CD4-positive, alpha-beta T cell (primary cell): ENCODE results near the gene CYP4V2. TPM values are rescaled to one million over a fixed set of nuclear protein-coding genes. Genes with fewer than 3 reads are reported as not detected.

Experiments used
- ATAC-seq: fragments of 200-7000 bp; cut with Tn5 transposase; one replicate; pipeline ENCODE4 v1.10.0; 2022; ENCODE audit warnings: mild to moderate bottlenecking; ENCODE audit not compliant: poor library complexity
- CTCF ChIA-PET: fragments of 350-600 bp; sonication (Branson Sonifier 250); formaldehyde crosslinking; loops from one replicate; lab custom pipeline; 2021; ENCODE audit warnings: antibody characterized with exemption, inconsistent platforms; lab: Charles Lee
- POLR2A ChIA-PET: fragments of 350-600 bp; sonication (Branson Sonifier 250); formaldehyde crosslinking; loops from one replicate; lab custom pipeline; 2021; ENCODE audit warnings: antibody characterized with exemption, inconsistent platforms; lab: Charles Lee
- DNase-seq, 14 experiments: peaks; one replicate each; pipeline ENCODE4 v3.0.0-alpha.2; 2013 to 2020; ENCODE audit warnings: mixed read lengths in 2 of 14
- H3K27ac ChIP-seq, 2 donors: one replicate each; pipeline versions ENCODE4 v1.5.1 to v1.7.0; 2013; ENCODE audit warnings: low read length in 2 of 2, low read depth in 1 of 2, mild to moderate bottlenecking in 1 of 2
- H3K27me3 ChIP-seq, 2 experiments: 1 replicate in 1 of 2; 2 replicates in 1 of 2; pipeline versions ENCODE4 v1.6.1 to v1.7.0; 2013; ENCODE audit warnings: low read length in 2 of 2, control low read depth in 1 of 2, mild to moderate bottlenecking in 1 of 2, moderate library complexity in 1 of 2; ENCODE audit not compliant: insufficient read depth in 2 of 2, control insufficient read depth in 1 of 2
- H3K36me3 ChIP-seq: one replicate; pipeline ENCODE4 v1.6.1; 2013; ENCODE audit warnings: low read length, control low read depth; ENCODE audit not compliant: insufficient read depth
- H3K4me1 ChIP-seq: one replicate; pipeline ENCODE4 v1.6.1; 2013; ENCODE audit warnings: low read length, control low read depth; ENCODE audit not compliant: insufficient read depth
- H3K4me3 ChIP-seq: one replicate; pipeline ENCODE4 v1.5.1; 2013; ENCODE audit warnings: mild to moderate bottlenecking, low read length, moderate library complexity
- H3K9me3 ChIP-seq, 2 experiments: 1 replicate in 1 of 2; 2 replicates in 1 of 2; pipeline versions ENCODE4 v1.6.1 to v1.7.0; 2013; ENCODE audit warnings: low read length in 2 of 2, mild to moderate bottlenecking in 2 of 2, control low read depth in 1 of 2, moderate library complexity in 1 of 2; ENCODE audit not compliant: control insufficient read depth in 1 of 2, insufficient read depth in 1 of 2
- H3K27ac Mint-ChIP-seq: one replicate; pipeline ENCODE4 v1.8.0; 2020; ENCODE audit warnings: mixed read lengths
- H3K27me3 Mint-ChIP-seq: one replicate; pipeline ENCODE4 v1.8.0; 2021; ENCODE audit warnings: mixed read lengths
- H3K36me3 Mint-ChIP-seq: one replicate; pipeline ENCODE4 v1.8.0; 2021; ENCODE audit warnings: low read depth, mixed read lengths
- H3K4me1 Mint-ChIP-seq: one replicate; pipeline ENCODE4 v1.8.0; 2021; ENCODE audit warnings: low read depth, mixed read lengths
- H3K4me3 Mint-ChIP-seq: one replicate; pipeline ENCODE4 v1.8.0; 2020; ENCODE audit warnings: mild to moderate bottlenecking, mixed read lengths
- H3K9me3 Mint-ChIP-seq: one replicate; pipeline ENCODE4 v1.8.0; 2020; ENCODE audit warnings: mixed read lengths
- intact Hi-C, 2 experiments: fragments of 100-400 bp; cut with DNase I in 1 of 2; cut with micrococcal nuclease in 1 of 2; formaldehyde crosslinking; loops; one replicate each; pipeline versions ENCODE4 v1.15.1 to v1.9.0; 2023 to 2025; cut with DNase I, micrococcal nuclease
- total RNA-seq, 174 experiments: library from RNA in 2 of 174; stranded (reverse) in 2 of 174; gene quantifications; one replicate each; pipeline ENCODE4 v1.2.3 and lab custom pipeline; 2021 to 2026
- TF ChIP-seq, protein P1 (sequence below): fragments of 200-600 bp; IDR thresholded peaks from one replicate; pipeline ENCODE4 v1.8.0; 2022; ENCODE audit warnings: antibody characterized with exemption, mild to moderate bottlenecking

The CYP4V2 gene
- total RNA-seq, 2 experiments from 2014 or later, result 12.7 to 12.8 TPM

DNA sequence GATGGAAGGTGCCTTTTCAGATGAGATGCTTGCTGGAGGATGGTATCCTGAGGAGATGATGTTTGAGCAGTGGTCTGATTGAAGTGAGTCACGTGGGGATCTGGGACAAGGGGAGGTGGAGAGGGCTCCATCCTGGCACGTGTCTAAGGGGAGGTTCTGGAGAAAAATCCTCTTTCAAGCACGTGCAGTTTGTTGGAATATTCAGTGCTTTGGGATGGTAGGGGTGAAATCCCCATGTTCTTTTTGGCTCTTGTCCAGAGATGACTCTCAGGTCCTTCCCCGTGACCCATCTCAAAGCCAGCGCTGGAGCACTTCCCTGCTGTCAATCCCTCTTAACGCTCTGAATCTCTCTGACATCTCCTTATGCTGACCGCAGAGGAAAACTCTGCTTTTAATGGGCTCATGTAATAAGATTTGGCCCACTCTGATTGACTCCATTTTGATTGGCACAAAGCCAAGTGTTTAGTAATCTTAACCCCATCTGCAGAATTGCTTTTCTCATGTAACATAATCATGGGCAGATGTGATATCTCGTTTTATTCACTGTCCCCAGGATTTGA is 25.2 kb downstream of the CYP4V2 start:
- peaks cover 2% of the 10 kb centered on the region for H3K9me3 Mint-ChIP-seq
- H3K4me3 Mint-ChIP-seq, result no peak overlapping the region
- H3K4me3 ChIP-seq, result no peak overlapping the region
- H3K27ac ChIP-seq, result no peak overlapping the region
- ChIA-PET CTCF (no interaction called here), POLR2A (no interaction called here)
- intact Hi-C loops, result no loop called here
- H3K27me3 Mint-ChIP-seq, result no peaks in the 10 kb centered on the region
- H3K36me3 Mint-ChIP-seq, result peaks cover 19% of the 10 kb centered on the region
- H3K4me1 Mint-ChIP-seq, result no peaks in the 10 kb centered on the region
- no peaks in the 10 kb centered on the region for H3K4me1 ChIP-seq
- H3K36me3 ChIP-seq, result no peaks in the 10 kb centered on the region
- no peak for ATAC-seq
- H3K27ac Mint-ChIP-seq, result no peak overlapping the region
- TF ChIP-seq, protein P1, sequence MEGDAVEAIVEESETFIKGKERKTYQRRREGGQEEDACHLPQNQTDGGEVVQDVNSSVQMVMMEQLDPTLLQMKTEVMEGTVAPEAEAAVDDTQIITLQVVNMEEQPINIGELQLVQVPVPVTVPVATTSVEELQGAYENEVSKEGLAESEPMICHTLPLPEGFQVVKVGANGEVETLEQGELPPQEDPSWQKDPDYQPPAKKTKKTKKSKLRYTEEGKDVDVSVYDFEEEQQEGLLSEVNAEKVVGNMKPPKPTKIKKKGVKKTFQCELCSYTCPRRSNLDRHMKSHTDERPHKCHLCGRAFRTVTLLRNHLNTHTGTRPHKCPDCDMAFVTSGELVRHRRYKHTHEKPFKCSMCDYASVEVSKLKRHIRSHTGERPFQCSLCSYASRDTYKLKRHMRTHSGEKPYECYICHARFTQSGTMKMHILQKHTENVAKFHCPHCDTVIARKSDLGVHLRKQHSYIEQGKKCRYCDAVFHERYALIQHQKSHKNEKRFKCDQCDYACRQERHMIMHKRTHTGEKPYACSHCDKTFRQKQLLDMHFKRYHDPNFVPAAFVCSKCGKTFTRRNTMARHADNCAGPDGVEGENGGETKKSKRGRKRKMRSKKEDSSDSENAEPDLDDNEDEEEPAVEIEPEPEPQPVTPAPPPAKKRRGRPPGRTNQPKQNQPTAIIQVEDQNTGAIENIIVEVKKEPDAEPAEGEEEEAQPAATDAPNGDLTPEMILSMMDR, result no peak
- no peaks in the 10 kb centered on the region for H3K27me3 ChIP-seq
- no peak for DNase-seq
- H3K9me3 ChIP-seq, result no peaks in the 10 kb centered on the region

DNA sequence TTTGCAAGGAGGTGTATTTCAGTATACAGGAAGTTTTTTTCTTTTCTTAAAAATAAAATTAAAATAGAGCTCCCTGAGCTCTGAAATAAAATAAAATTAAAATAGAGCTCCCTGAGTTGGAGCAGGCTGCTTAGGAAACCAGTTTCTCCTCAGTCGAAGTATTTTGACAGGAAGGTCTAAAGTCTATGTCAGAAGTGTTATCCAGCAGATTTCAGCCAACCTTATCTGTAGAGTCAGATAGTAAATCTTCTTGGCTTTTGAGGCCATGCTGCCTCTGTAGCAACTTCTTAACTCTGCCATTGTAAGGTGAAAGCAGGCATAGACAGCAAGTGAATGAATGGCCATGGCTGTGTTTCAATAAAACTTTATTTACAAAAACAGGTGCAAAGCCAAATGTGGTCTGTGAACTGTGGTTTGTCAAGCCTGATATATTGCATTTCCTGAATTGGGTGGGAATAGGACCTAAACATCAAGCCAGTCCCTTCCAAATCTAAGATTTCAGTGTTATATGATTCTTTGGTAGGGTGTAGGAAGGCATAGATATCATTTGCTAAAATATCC is 26.4 kb downstream of the CYP4V2 start:
- Histone ChIP-seq H3K9me3 (no peaks in the 10 kb centered on the region), H3K27me3 (no peaks in the 10 kb centered on the region), H3K36me3 (no peaks in the 10 kb centered on the region), H3K4me1 (no peaks in the 10 kb centered on the region), H3K4me3 (no peak overlapping the region), H3K27ac (no peak overlapping the region)
- no peak for ATAC-seq
- intact Hi-C loops, result no loop called here
- Mint-ChIP-seq H3K4me1 (no peaks in the 10 kb centered on the region), H3K27ac (no peak overlapping the region), H3K27me3 (no peaks in the 10 kb centered on the region), H3K36me3 (peaks cover 20% of the 10 kb centered on the region), H3K4me3 (no peak overlapping the region), H3K9me3 (peaks cover 2% of the 10 kb centered on the region)
- DNase-seq, result no peak
- POLR2A ChIA-PET, result no interaction called here
- CTCF ChIA-PET, result no interaction called here
- TF ChIP-seq, protein P1, result no peak

DNA sequence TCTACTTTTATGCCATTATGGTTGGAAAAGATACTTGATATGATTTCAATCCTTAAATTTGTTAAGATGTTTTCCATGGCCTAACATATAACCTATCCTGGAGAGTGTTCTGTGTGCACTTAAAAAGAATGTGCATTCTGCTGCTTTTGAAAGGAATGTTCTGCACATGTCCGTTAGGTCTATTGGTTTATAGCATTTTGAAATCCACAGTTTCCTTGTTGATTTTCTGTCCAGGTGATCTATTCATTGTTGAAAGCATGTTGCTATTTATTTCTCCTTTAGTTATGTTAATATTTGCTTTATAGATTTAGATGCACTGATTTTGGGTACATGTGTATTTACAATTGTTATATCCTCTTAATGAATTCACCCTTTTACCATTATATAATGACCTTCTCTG is 30.3 kb downstream of the CYP4V2 start:
- Mint-ChIP-seq H3K9me3 (peaks cover 4% of the 10 kb centered on the region), H3K4me1 (no peaks in the 10 kb centered on the region), H3K27ac (no peak overlapping the region), H3K27me3 (no peaks in the 10 kb centered on the region), H3K4me3 (no peak overlapping the region), H3K36me3 (peaks cover 44% of the 10 kb centered on the region)
- Histone ChIP-seq H3K36me3 (no peaks in the 10 kb centered on the region), H3K9me3 (peaks cover 12 to 20% of the 10 kb centered on the region in 2 experiments), H3K4me1 (no peaks in the 10 kb centered on the region), H3K27ac (no peak overlapping the region), H3K4me3 (no peak overlapping the region), H3K27me3 (peaks cover 0 to 4% of the 10 kb centered on the region in 2 experiments)
- no peak for DNase-seq
- TF ChIP-seq, protein P1, result no peak
- ChIA-PET CTCF (no interaction called here), POLR2A (no interaction called here)
- ATAC-seq, result no peak
- intact Hi-C loops, result no loop called here
